GM18907 (cell line): Measurements from ENCODE around the gene CLEC17A.
"Not testable (repeated sequence)": the region's sequence is repeated elsewhere in the genome, so short reads cannot be mapped to it uniquely, and the experiment has no call there.

ENCODE experiments used
- ATAC-seq: cut with Tn5 transposase; IDR thresholded peaks from one replicate; pipeline ENCODE4 v1.9.1; 2021; ENCODE audit warnings: mild to moderate bottlenecking, moderate library complexity; ENCODE audit not compliant: unreplicated experiment

Gene CLEC17A

GRCh38 chr19:14558370-14559066, 24.4 kb upstream of the CLEC17A start:
- no peak for ATAC-seq

GRCh38 chr19:14559916-14560775, 22.7 kb upstream of the CLEC17A start:
- no peak for ATAC-seq

- ATAC-seq: no peak
Measured at GRCh38 chr19:14560776-14561108, 22.1 kb upstream of the CLEC17A start.

GRCh38 chr19:14561249-14561648, 21.6 kb upstream of the CLEC17A start:
- no peak for ATAC-seq

GRCh38 chr19:14561847-14562351, 21.0 kb upstream of the CLEC17A start:
- no peak for ATAC-seq

- ATAC-seq: no peak
Measured at GRCh38 chr19:14562660-14563589, 20.0 kb upstream of the CLEC17A start.

- ATAC-seq: no peak
Measured at GRCh38 chr19:14563590-14563926, 19.3 kb upstream of the CLEC17A start.

- ATAC-seq: no peak
Measured at GRCh38 chr19:14563989-14564651, 18.8 kb upstream of the CLEC17A start.

GRCh38 chr19:14564652-14565297, 18.1 kb upstream of the CLEC17A start:
- not testable (repeated sequence) for ATAC-seq

GRCh38 chr19:14565298-14565679, 17.6 kb upstream of the CLEC17A start:
- no peak for ATAC-seq

- ATAC-seq: no peak
Measured at GRCh38 chr19:14565765-14566711, 16.8 kb upstream of the CLEC17A start.

- ATAC-seq: no peak
Measured at GRCh38 chr19:14566712-14567077, 16.2 kb upstream of the CLEC17A start.

GRCh38 chr19:14567079-14567478, 15.8 kb upstream of the CLEC17A start:
- ATAC-seq: no peak

GRCh38 chr19:14570864-14571527, 11.9 kb upstream of the CLEC17A start:
- ATAC-seq: no peak

GRCh38 chr19:14571695-14572490, 11.0 kb upstream of the CLEC17A start, which contains the start of gene NDUFB7:
TSS of gene NDUFB7 (minus strand) at chr19:14572066. CDS start at chr19:14572000, 66 bp downstream.
- ATAC-seq: peak; percentile 82

GRCh38 chr19:14575428-14575980, 7.4 kb upstream of the CLEC17A start:
- no peak for ATAC-seq

GRCh38 chr19:14576363-14576762, 6.5 kb upstream of the CLEC17A start:
- no peak for ATAC-seq
